K562 (cell line): Measurements from ENCODE around the gene PACSIN3. TPM values are rescaled to one million over a fixed set of nuclear protein-coding genes. Genes with fewer than 3 reads are reported as not detected.

Experiments used
- ATAC-seq: fragments of 200-7000 bp; cut with Tn5 transposase; 3 replicates; pipeline ENCODE4 v1.9.1; 2020; ENCODE audit warnings: moderate library complexity
- BruUV-seq: library from RNA; stranded (reverse); fragments of 400-500 nt; replicated peaks from 2 replicates; lab custom pipeline; 2021; lab: Mats Ljungman, UMichigan
- CTCF ChIA-PET: fragments of 300-600 bp; formaldehyde crosslinking; extraction: SDS; loops from one replicate; lab custom pipeline; 2021; ENCODE audit warnings: low intra/inter-chr PET ratio; lab: Yijun Ruan, JAX
- POLR2A ChIA-PET: fragments of 300-600, 350-650 bp; sonication (Branson Sonifier 250); formaldehyde crosslinking; extraction: SDS; loops from one replicate; lab custom pipeline; 2021; ENCODE audit warnings: antibody characterized with exemption, inconsistent platforms; lab: Yijun Ruan, JAX
- DNase-seq, 4 experiments: peaks; one replicate each; pipeline versions ENCODE4 v3.0.0 to v3.0.0-alpha.2; 2011 to 2018; ENCODE audit warnings: low spot score in 3 of 4, mixed read lengths in 3 of 4; ENCODE audit errors: extremely low read depth in 1 of 4
- FAIRE-seq: peaks from 2 replicates; lab custom pipeline; 2011; peaks lifted over from hg19 to GRCh38; lab: Jason Lieb, UNC
- H2AFZ ChIP-seq: 2 replicates; pipeline ENCODE4 v1.6.0; 2011; ENCODE audit warnings: low read depth, low read length, control low read depth, inconsistent platforms
- H3K27ac ChIP-seq: fragments of 200-600 bp; 3 replicates; pipeline ENCODE4 v1.8.0; 2011; ENCODE audit warnings: low read depth, mild to moderate bottlenecking, control low read depth, inconsistent platforms, low read length, moderate library complexity, mixed read lengths; ENCODE audit errors: extremely low read depth
- H3K27me3 ChIP-seq, 2 experiments: fragments of 300-600 bp in 1 of 2; 2 replicates in 1 of 2; 3 replicates in 1 of 2; pipeline versions ENCODE4 v1.6.0 to v1.8.0; 2011; ENCODE audit warnings: inconsistent platforms in 2 of 2, low read length in 2 of 2, mild to moderate bottlenecking in 1 of 2, mixed read lengths in 1 of 2, moderate library complexity in 1 of 2; ENCODE audit not compliant: control insufficient read depth in 2 of 2, insufficient read depth in 2 of 2
- H3K36me3 ChIP-seq: fragments of 300-600 bp; 3 replicates; pipeline ENCODE4 v1.8.0; 2011; ENCODE audit warnings: mild to moderate bottlenecking, low read length, inconsistent platforms; ENCODE audit not compliant: control insufficient read depth, insufficient read depth
- H3K4me1 ChIP-seq, 2 experiments: fragments of 200-600 bp in 1 of 2; replicated peaks in 1 of 2; 2 replicates in 1 of 2; 3 replicates in 1 of 2; pipeline versions ENCODE4 v1.5.1 to v1.8.0; 2011; ENCODE audit warnings: inconsistent platforms in 2 of 2, low read length in 2 of 2, mild to moderate bottlenecking in 1 of 2, mixed read lengths in 1 of 2, moderate library complexity in 1 of 2; ENCODE audit not compliant: control insufficient read depth in 2 of 2, insufficient read depth in 2 of 2
- H3K4me2 ChIP-seq: 2 replicates; pipeline ENCODE4 v1.6.1; 2011; ENCODE audit warnings: low read length, control low read depth, inconsistent platforms, mixed read lengths; ENCODE audit not compliant: insufficient read depth
- H3K4me3 ChIP-seq: fragments of 200-600 bp; sonication (generic), shearing (Covaris generic); 2 replicates; pipeline ENCODE4 v1.5.1; 2016; ENCODE audit warnings: control low read depth, inconsistent platforms
- H3K79me2 ChIP-seq: fragments of 200-600 bp; 3 replicates; pipeline ENCODE4 v1.8.0; 2011; ENCODE audit warnings: low read length, inconsistent platforms; ENCODE audit not compliant: control insufficient read depth, insufficient read depth
- H3K9ac ChIP-seq, 2 experiments: 2 replicates each; pipeline versions ENCODE4 v1.6.0 to v1.6.1; 2011; ENCODE audit warnings: low read depth in 2 of 2, low read length in 2 of 2, control low read depth in 1 of 2, inconsistent platforms in 1 of 2, mild to moderate bottlenecking in 1 of 2, mixed read lengths in 1 of 2; ENCODE audit not compliant: insufficient read depth in 1 of 2
- H3K9me1 ChIP-seq: one replicate; pipeline ENCODE4 v1.6.0; 2011; ENCODE audit warnings: inconsistent platforms, mild to moderate bottlenecking, low read length, moderate library complexity; ENCODE audit not compliant: control insufficient read depth, insufficient read depth
- H3K9me3 ChIP-seq: replicated peaks from 2 replicates; pipeline ENCODE4 v1.5.1; 2011; ENCODE audit warnings: low read depth, low read length, inconsistent platforms; ENCODE audit not compliant: control insufficient read depth, insufficient read depth
- H4K20me1 ChIP-seq: replicated peaks from 2 replicates; pipeline ENCODE4 v1.6.1; 2011; ENCODE audit warnings: low read length, inconsistent platforms, mixed read lengths; ENCODE audit not compliant: control insufficient read depth, insufficient read depth
- CBX5 ChIP-seq: IDR thresholded peaks from 2 replicates; pipeline ENCODE4 v1.6.1; 2014; ENCODE audit warnings: low read depth, borderline replicate concordance
- ELF2 ChIP-seq: fragments of 250-450 bp; sonication (Bioruptor Pico); IDR thresholded peaks from 2 replicates; pipeline ENCODE4 v1.5.0; 2021; ENCODE audit warnings: mild to moderate bottlenecking
- MYC ChIP-seq, 2 experiments: fragments of 250-450 bp in 1 of 2; sonication (Bioruptor Pico) in 1 of 2; IDR thresholded peaks; 2 replicates each; pipeline versions ENCODE4 v1.5.1 to v1.6.1; 2012 to 2021; ENCODE audit warnings: low read depth in 2 of 2, borderline replicate concordance in 1 of 2, improper control_type of control experiment in 1 of 2, low read length in 1 of 2, mild to moderate bottlenecking in 1 of 2, moderate library complexity in 1 of 2
- NCOR1 ChIP-seq: fragments of 450-650 bp; IDR thresholded peaks from 2 replicates; pipeline ENCODE4 v1.6.1; 2016; ENCODE audit warnings: mild to moderate bottlenecking, moderate library complexity
- PTRF ChIP-seq: fragments of 450-650 bp; IDR thresholded peaks from 2 replicates; pipeline ENCODE4 v1.6.1; 2016; ENCODE audit warnings: mild to moderate bottlenecking, missing genetic modification characterization, missing compliant biosample characterization
- TAF15 ChIP-seq: fragments of 200-400 bp; formaldehyde crosslinking; IDR thresholded peaks from 2 replicates; pipeline ENCODE4 v1.6.1; 2017; ENCODE audit warnings: mild to moderate bottlenecking, low read depth, low read length, moderate library complexity
- ZBTB8A ChIP-seq: fragments of 450-650 bp; IDR thresholded peaks from 2 replicates; pipeline ENCODE4 v1.6.1; 2018; ENCODE audit warnings: mild to moderate bottlenecking, moderate library complexity; ENCODE audit not compliant: partially characterized antibody
- ZNF76 ChIP-seq: fragments of 250-450 bp; sonication (Bioruptor Pico); IDR thresholded peaks from 2 replicates; pipeline ENCODE4 v1.4.0; 2020; ENCODE audit warnings: mild to moderate bottlenecking, moderate library complexity, borderline replicate concordance
- WGBS: fragments of 100-300 bp; shearing (Covaris generic); methylation state at CpG from one replicate; pipeline ENCODE4 v1.1.6; 2016; ENCODE audit warnings: low coverage, mixed read lengths; ENCODE audit not compliant: insufficient coverage; ENCODE audit errors: missing lambda C conversion rate; 5-methylcytosine and 5-hydroxymethylcytosine counted together
- in situ Hi-C: fragments of 300-500 bp; cut with MboI; formaldehyde crosslinking; loops from 4 replicates; pipeline ENCODE4 v1.15.0; 2018; ENCODE audit warnings: inconsistent platforms, mixed read lengths
- intact Hi-C: fragments of 100-400 bp; cut with micrococcal nuclease; formaldehyde crosslinking; loops from 2 replicates; pipeline ENCODE4 v1.14.2; 2022
- polyA plus RNA-seq, 8 experiments: library from polyadenylated mRNA; depleted of rRNA in 4 of 8; stranded (reverse) in 5 of 8; unstranded in 3 of 8; fragments of >200 nt; fragmentation: Nextera tagmentation in 2 of 8; fragmentation: Illumina TruSeq in 1 of 8; extraction: Ambion mirVana in 2 of 8; extraction: Trizol in 1 of 8; gene quantifications; 2 replicates each; pipeline versions ENCODE4 v1.2.1 to v1.2.3, GENCODE V29; 2011 to 2014; ENCODE audit warnings: inconsistent platforms in 1 of 8, missing spikeins in 1 of 8
- total RNA-seq, 7 experiments: library from RNA; depleted of rRNA in 6 of 7; stranded (reverse); fragments of >200 nt in 6 of 7; fragmentation: Illumina TruSeq in 2 of 7; extraction: Trizol in 2 of 7; gene quantifications; 2 replicates each; pipeline versions ENCODE4 v1.2.1 to v1.2.3, GENCODE V29; 2011 to 2021; ENCODE audit warnings: low replicate concordance in 1 of 7
- TF ChIP-seq, protein P1 (sequence below): fragments of 250-450 bp; sonication (Bioruptor Pico); IDR thresholded peaks from 2 replicates; pipeline ENCODE4 v1.8.0; 2022; ENCODE audit warnings: moderate library complexity, mild to moderate bottlenecking, inconsistent platforms
- TF ChIP-seq, protein P2 (sequence below): fragments of 250-450 bp; sonication (Bioruptor Pico); IDR thresholded peaks from 2 replicates; pipeline ENCODE4 v1.5.0; 2020; ENCODE audit warnings: mild to moderate bottlenecking
- TF ChIP-seq, protein P3 (sequence below): fragments of 250-450 bp; sonication (Bioruptor Pico); IDR thresholded peaks from 2 replicates; pipeline ENCODE4 v1.5.0; 2020; ENCODE audit warnings: mild to moderate bottlenecking, borderline replicate concordance
- TF ChIP-seq, protein P4 (sequence below): fragments of 450-650 bp; formaldehyde crosslinking; conservative IDR thresholded peaks from 2 replicates; pipeline ENCODE4 v1.4.0; 2022; ENCODE audit warnings: mild to moderate bottlenecking, missing genetic modification characterization

Gene PACSIN3
- total and polyA plus RNA-seq, 9 of the 15 experiments (the other 6 are each of a cell fraction or from before 2014, with no cell fraction given): 0.13 to 18.1 (median 7.1) TPM

DNA sequence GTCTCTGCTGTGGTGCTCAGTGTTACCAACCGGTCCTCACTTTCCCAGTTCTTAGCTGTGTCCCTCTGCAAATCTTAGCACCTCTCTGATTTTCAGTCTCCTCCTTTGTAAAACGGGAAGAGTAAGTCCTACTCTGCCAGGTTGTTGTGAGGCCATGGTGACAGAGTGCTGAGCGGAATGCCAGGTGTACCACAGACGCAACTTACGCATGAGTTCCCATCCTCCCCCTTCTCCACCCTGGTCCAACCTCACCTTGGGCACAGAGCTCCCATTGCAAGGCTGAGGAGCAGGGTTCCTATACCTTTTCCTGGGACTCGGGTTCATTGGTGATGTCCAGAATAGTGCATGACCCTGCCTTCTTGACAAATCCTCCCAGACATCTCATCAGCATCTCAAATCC is 21.2 kb upstream of the PACSIN3 start:
- no TSS peak for BruUV-seq
- no peaks in the 10 kb centered on the region for H3K9me3 ChIP-seq
- H3K36me3 ChIP-seq: no peaks in the 10 kb centered on the region
- no peak overlapping the region for H3K4me2 ChIP-seq
- H3K9me1 ChIP-seq: no peaks in the 10 kb centered on the region
- in situ Hi-C loops (no loop called here), intact Hi-C loops (no loop called here)
- DNase-seq: peak in 1 of 4 experiments; percentile 3
- ATAC-seq: no peak
- no peak overlapping the region for H3K4me3 ChIP-seq
- FAIRE-seq: no peak
- ChIA-PET CTCF (no interaction called here), POLR2A (interaction anchor here (0.7 kb wide), 1 partner anchor 36 kb away, joined by 4 read pairs; no protein-coding TSS in a partner anchor)
- TF ChIP-seq, protein P1, sequence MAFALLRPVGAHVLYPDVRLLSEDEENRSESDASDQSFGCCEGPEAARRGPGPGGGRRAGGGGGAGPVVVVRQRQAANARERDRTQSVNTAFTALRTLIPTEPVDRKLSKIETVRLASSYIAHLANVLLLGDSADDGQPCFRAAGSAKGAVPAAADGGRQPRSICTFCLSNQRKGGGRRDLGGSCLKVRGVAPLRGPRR (CRISPR knock-in tag): no peak
- TF ChIP-seq ELF2 (no peak), ZBTB8A (no peak), MYC (IDR thresholded peaks at IDR 0.05; ENCODE audit: low read depth, low read length) (no peak), MYC (CRISPR knock-in tag; IDR thresholded peaks at IDR 0.05; ENCODE audit: borderline replicate concordance, low read depth) (no peak), NCOR1 (no peak), ZNF76 (no peak), CBX5 (no peak), TAF15 (no peak), PTRF (tag) (no peak)
- TF ChIP-seq, protein P2, sequence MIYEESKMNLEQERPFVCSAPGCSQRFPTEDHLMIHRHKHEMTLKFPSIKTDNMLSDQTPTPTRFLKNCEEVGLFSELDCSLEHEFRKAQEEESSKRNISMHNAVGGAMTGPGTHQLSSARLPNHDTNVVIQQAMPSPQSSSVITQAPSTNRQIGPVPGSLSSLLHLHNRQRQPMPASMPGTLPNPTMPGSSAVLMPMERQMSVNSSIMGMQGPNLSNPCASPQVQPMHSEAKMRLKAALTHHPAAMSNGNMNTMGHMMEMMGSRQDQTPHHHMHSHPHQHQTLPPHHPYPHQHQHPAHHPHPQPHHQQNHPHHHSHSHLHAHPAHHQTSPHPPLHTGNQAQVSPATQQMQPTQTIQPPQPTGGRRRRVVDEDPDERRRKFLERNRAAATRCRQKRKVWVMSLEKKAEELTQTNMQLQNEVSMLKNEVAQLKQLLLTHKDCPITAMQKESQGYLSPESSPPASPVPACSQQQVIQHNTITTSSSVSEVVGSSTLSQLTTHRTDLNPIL: no peak
- TF ChIP-seq, protein P3, sequence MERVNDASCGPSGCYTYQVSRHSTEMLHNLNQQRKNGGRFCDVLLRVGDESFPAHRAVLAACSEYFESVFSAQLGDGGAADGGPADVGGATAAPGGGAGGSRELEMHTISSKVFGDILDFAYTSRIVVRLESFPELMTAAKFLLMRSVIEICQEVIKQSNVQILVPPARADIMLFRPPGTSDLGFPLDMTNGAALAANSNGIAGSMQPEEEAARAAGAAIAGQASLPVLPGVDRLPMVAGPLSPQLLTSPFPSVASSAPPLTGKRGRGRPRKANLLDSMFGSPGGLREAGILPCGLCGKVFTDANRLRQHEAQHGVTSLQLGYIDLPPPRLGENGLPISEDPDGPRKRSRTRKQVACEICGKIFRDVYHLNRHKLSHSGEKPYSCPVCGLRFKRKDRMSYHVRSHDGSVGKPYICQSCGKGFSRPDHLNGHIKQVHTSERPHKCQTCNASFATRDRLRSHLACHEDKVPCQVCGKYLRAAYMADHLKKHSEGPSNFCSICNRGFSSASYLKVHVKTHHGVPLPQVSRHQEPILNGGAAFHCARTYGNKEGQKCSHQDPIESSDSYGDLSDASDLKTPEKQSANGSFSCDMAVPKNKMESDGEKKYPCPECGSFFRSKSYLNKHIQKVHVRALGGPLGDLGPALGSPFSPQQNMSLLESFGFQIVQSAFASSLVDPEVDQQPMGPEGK (CRISPR knock-in tag): no peak
- TF ChIP-seq, protein P4, sequence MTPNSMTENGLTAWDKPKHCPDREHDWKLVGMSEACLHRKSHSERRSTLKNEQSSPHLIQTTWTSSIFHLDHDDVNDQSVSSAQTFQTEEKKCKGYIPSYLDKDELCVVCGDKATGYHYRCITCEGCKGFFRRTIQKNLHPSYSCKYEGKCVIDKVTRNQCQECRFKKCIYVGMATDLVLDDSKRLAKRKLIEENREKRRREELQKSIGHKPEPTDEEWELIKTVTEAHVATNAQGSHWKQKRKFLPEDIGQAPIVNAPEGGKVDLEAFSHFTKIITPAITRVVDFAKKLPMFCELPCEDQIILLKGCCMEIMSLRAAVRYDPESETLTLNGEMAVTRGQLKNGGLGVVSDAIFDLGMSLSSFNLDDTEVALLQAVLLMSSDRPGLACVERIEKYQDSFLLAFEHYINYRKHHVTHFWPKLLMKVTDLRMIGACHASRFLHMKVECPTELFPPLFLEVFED (CRISPR knock-in tag): no peak
- TF ChIP-seq, all 486 proteins: peak for 0
- H4K20me1 ChIP-seq: no peaks in the 10 kb centered on the region
- no peak overlapping the region for H3K27ac ChIP-seq
- H2AFZ ChIP-seq: no peak overlapping the region
- peak overlapping the region in 1 of 2 experiments; percentile 71; a peak in 2 of 4 replicates for H3K9ac ChIP-seq
- H3K27me3 ChIP-seq: peaks cover 2 to 13% of the 10 kb centered on the region in 2 experiments; a peak in 3 of 5 replicates
- no peaks in the 10 kb centered on the region for H3K79me2 ChIP-seq
- H3K4me1 ChIP-seq: no peaks in the 10 kb centered on the region; a peak in 3 of 5 replicates
- 23% methylated on average over 6 of the region's 6 CpGs for WGBS
